ENCODE results near the gene SLC50A1.
"Not testable (repeated sequence)": the region's sequence is repeated elsewhere in the genome, so short reads cannot be mapped to it uniquely, and the experiment has no call there.

The SLC50A1 gene

DNA sequence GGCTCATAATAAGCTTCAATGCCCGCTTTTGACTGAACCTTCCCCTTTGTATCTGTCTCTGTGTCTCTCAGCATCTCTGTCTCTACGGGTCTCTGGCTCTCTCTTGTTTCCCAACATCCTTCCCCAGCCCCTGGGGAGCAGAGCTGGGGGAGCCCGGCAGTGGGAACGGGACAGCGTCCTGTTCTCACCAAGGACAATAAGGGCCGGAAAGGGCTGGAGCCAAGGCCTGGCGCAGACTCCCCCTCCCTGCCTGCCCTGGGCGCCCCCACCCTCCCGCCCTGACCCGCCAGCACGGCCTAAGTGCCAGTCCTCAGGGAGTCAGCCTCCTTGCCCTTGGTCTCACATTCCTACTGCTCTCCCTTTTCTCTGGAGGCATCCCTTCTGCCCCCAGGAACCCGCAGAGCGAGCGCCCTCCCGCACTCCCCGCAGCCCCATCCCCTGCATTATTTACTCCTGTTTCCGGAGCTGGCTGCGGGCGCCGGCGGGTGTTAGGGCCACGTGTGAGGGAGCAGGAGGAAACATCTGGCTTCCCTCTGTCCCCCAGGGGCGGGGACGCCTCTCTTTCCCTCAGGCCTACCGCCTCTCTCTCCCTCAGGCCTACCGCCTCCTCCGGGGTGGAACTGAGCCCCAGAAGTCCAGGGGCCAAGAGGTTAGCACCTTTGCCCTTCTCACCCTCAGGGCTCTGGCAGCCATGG lies 31.0 kb downstream of the SLC50A1 start:
- TF ChIP-seq CTCF (IDR thresholded peaks at IDR 0.05; ENCODE audit: insufficient read depth, low read depth, low read length, missing control alignments) = no peak
- DNase-seq (ENCODE audit: low read depth) = no peak
- H3K4me3 ChIP-seq (ENCODE audit: low read length) = no peak overlapping the region

DNA sequence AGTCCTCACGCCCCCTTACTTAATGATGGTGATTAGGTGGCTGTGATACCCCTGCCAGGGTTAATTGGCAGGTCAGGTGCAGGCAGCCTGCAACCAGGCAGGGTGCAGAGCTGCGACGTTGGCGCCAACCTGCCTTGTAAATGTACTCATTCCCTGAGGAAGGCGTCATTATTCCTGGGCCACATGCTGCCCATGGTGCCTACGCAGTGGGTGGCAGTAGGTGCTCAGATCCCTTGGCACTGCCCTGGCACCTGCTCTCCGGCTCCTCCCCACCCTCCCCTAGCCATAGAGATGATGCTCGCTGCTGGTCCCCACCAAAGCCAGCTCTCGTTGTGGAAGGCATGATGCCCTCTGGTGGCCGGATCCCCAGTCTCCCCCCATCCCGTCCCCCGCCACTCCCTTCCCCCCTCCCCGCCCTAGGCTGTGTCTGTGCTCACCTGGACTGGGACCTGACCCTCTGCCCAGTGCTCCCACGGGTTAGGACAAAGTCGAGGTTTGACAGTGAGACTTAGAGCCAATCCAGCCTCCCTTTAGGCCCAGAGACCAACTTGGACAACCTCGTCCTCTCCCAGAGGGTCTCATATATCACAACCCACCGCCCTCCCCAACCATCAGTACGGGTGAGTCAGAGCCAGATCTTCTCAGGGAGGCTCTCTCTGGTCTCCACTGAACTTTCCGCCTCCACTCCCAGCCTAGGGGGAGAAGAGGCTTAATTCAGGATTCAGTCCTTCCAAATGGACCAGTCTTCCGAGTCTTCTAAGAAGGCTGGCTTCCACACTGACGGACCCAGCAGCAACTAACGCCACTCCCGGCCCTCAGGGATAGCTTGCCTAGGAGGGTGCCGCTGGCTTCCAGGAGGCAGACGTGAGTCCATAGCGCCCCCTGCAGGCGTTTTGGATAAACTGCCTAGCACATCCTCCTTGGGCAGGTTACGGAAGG lies 31.8 kb downstream of the SLC50A1 start:
- no peak overlapping the region for H3K4me3 ChIP-seq (ENCODE audit: low read length)
- TF ChIP-seq CTCF (IDR thresholded peaks at IDR 0.05; ENCODE audit: insufficient read depth, low read depth, low read length, missing control alignments) = peak; percentile 91

DNA sequence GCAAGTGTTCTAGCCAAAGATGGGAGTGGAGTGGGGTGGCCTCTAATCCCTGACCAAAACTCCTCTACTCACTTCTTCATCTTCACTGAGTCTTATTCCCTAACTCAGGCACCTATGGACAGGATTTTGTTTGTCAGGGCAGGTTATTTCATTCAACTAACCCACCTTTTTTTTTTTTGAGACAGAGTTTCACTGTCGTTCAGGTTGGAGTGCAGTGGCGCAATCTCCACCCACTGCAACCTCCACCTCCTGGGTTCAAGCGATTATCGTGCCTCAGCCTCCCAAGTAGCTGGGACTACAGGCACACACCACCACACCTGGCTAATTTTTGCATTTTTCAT lies 32.4 kb downstream of the SLC50A1 start:
- not testable (repeated sequence) for DNase-seq (ENCODE audit: low read depth); H3K4me3 ChIP-seq (ENCODE audit: low read length)

More for the DNA sequence above, 31.8 kb downstream of the SLC50A1 start:
- peak; percentile 86 for DNase-seq (ENCODE audit: low read depth)

- no peak overlapping the region for H3K4me3 ChIP-seq (ENCODE audit: low read length)
- no peak for DNase-seq (ENCODE audit: low read depth)
- TF ChIP-seq CTCF (IDR thresholded peaks at IDR 0.05; ENCODE audit: insufficient read depth, low read depth, low read length, missing control alignments) = no peak
Measured at GRCh38 chr1:155168456-155169210, 33.0 kb downstream of the SLC50A1 start.

- no peak for TF ChIP-seq CTCF (IDR thresholded peaks at IDR 0.05; ENCODE audit: insufficient read depth, low read depth, low read length, missing control alignments)
- H3K4me3 ChIP-seq (ENCODE audit: low read length) = no peak overlapping the region
- DNase-seq (ENCODE audit: low read depth) = no peak
Measured at GRCh38 chr1:155169541-155169940, 33.9 kb downstream of the SLC50A1 start.

- no peak for DNase-seq (ENCODE audit: low read depth)
- H3K4me3 ChIP-seq (ENCODE audit: low read length) = no peak overlapping the region
- no peak for TF ChIP-seq CTCF (IDR thresholded peaks at IDR 0.05; ENCODE audit: insufficient read depth, low read depth, low read length, missing control alignments)
Measured at GRCh38 chr1:155170101-155170785, 34.6 kb downstream of the SLC50A1 start.

Measured in epithelial cell of esophagus (primary cell).